ENCODE measurements around the gene RALGPS2.

DNA sequence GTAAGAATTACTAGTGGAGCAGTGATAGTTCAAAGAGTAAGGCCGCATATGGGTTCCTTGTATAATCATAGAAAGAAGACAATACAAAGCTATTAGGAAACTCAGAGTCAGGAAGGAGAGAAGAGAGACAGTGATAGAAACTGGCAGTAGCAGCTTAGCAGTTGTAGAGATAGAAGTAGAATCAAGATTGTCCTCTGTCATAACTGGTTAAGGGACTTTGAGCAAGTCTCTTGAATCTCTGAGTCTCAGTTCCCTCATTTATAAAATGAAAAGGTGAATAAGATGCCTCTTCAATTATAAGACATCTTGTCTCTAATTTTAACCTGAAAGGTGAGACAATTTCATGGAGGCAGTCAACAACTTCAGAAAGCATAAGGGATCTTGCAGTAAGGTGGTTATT is 6.5 kb upstream of the RALGPS2 start:
- TF ChIP-seq, protein P1, sequence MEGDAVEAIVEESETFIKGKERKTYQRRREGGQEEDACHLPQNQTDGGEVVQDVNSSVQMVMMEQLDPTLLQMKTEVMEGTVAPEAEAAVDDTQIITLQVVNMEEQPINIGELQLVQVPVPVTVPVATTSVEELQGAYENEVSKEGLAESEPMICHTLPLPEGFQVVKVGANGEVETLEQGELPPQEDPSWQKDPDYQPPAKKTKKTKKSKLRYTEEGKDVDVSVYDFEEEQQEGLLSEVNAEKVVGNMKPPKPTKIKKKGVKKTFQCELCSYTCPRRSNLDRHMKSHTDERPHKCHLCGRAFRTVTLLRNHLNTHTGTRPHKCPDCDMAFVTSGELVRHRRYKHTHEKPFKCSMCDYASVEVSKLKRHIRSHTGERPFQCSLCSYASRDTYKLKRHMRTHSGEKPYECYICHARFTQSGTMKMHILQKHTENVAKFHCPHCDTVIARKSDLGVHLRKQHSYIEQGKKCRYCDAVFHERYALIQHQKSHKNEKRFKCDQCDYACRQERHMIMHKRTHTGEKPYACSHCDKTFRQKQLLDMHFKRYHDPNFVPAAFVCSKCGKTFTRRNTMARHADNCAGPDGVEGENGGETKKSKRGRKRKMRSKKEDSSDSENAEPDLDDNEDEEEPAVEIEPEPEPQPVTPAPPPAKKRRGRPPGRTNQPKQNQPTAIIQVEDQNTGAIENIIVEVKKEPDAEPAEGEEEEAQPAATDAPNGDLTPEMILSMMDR (IDR thresholded peaks at IDR 0.05), result no peak
- no peak for TF ChIP-seq POLR2A (IDR thresholded peaks at IDR 0.05)
